ENCODE measurements around the gene ETS1.
A peak's percentile ranks its signal among the peaks of the same experiment; 100 is the strongest.

The ETS1 gene

DNA sequence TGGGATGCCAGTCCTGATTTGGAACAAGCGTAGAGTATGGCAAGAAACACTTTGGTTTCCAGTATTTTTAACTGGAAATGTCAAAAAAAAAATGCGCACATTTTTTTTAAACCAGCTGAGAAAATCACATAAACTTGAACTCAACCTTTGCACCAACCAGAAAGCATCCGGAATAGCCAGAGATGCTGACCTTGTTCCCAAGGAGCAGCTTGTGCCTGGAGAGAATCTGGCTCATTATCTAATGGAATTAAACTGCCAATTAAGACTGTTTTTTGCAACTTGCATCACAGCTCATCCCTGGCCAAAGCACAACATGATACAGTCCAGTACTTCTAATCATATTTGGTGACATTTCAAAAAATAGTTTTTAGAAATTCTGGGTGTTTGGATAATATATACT lies 8.4 kb upstream of the ETS1 start:
- H3K9me3 ChIP-seq = no peaks in the 10 kb centered on the region
- H3K9ac ChIP-seq = no peak overlapping the region
- no peak overlapping the region for H3K4me3 ChIP-seq
- H3K36me3 ChIP-seq = no peaks in the 10 kb centered on the region
- H3K4me2 ChIP-seq = peak overlapping the region; percentile 41
- no peaks in the 10 kb centered on the region for H3K27me3 ChIP-seq
- H3K27ac ChIP-seq = no peak overlapping the region
- H4K20me1 ChIP-seq = no peaks in the 10 kb centered on the region
- no peak for TF ChIP-seq Cebpa-rat (IDR thresholded peaks at IDR 0.05)
- H3K4me1 ChIP-seq = peaks cover 24% of the 10 kb centered on the region

DNA sequence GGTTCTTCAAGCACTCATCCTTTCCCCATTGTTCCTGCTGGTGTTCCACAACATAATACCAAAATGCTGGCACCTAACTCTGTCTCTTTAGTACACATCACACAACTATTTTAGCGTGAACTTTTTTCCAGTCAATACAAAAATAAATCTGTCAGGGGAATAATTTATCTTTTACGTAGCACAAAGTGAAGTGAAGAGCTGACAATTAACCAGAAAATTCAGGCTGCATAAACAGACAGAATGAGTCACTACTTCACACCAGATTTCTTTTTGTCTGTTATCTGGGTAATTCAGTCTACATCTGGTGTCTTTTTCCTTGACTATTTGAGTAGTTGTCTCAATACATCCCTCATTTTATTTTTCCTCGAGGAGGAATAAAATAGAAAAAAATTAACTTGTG lies 7.9 kb upstream of the ETS1 start:
- H3K27me3 ChIP-seq = no peaks in the 10 kb centered on the region
- no peaks in the 10 kb centered on the region for H3K9me3 ChIP-seq

DNA sequence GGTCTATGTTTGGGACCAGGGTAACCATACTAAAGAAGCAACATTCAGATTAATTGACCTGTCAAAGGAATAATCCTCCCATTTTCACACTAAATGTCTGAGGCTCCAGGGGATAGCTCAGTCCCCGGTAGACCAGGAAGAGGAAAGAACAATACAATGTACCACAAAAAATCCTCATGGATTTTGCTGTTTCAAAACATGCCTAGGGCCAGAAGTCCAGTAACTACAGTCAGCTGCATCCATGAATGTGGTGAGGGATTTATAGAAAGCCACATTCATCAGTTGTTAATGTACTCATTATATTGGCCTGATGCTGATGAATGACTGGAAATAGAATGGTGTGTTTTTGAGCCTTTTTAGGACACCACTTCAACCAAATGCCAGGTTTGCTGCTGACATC lies 6.9 kb upstream of the ETS1 start:
- Histone ChIP-seq H3K9ac (no peak overlapping the region), H3K27ac (no peak overlapping the region), H3K36me3 (no peaks in the 10 kb centered on the region), H3K4me2 (no peak overlapping the region), H3K4me1 (peaks cover 24% of the 10 kb centered on the region), H4K20me1 (no peaks in the 10 kb centered on the region), H3K9me3 (no peaks in the 10 kb centered on the region), H3K27me3 (no peaks in the 10 kb centered on the region), H3K4me3 (no peak overlapping the region)
- no peak for TF ChIP-seq Cebpa-rat (IDR thresholded peaks at IDR 0.05)

More for the DNA sequence above, 7.9 kb upstream of the ETS1 start:
- Histone ChIP-seq H3K9ac (no peak overlapping the region), H3K4me3 (no peak overlapping the region), H3K4me2 (no peak overlapping the region), H3K27ac (no peak overlapping the region), H4K20me1 (no peaks in the 10 kb centered on the region), H3K36me3 (no peaks in the 10 kb centered on the region), H3K4me1 (peaks cover 24% of the 10 kb centered on the region)
- no peak for TF ChIP-seq Cebpa-rat (IDR thresholded peaks at IDR 0.05)

DNA sequence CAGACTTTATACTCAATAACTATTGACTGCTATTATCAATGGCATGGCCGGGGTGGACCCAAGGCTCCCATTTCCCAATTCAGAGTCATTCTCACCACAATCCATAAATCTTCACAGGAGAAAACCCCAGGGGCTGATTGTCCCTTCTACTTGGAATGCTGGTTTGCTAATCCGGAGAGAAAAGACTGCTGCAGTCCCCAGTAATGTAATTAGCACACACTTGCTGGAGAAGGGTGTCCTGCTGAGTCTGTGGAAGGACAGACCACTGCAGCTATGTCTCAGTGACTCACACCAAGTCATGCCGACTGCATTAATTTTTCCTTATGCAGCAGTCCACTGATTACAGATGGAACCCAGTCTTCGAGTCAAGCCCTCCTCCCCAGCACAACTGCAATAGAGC lies 5.9 kb upstream of the ETS1 start:
- H3K4me2 ChIP-seq = peak overlapping the region; percentile 17; the same call in 1 of the 2 replicates
- peaks cover 24% of the 10 kb centered on the region for H3K4me1 ChIP-seq
- H3K4me3 ChIP-seq = no peak overlapping the region
- H3K9ac ChIP-seq = no peak overlapping the region
- no peaks in the 10 kb centered on the region for H4K20me1 ChIP-seq
- TF ChIP-seq Cebpa-rat (IDR thresholded peaks at IDR 0.05) = no peak
- H3K27ac ChIP-seq = no peak overlapping the region
- no peaks in the 10 kb centered on the region for H3K9me3 ChIP-seq
- H3K36me3 ChIP-seq = no peaks in the 10 kb centered on the region
- H3K27me3 ChIP-seq = no peaks in the 10 kb centered on the region

DNA sequence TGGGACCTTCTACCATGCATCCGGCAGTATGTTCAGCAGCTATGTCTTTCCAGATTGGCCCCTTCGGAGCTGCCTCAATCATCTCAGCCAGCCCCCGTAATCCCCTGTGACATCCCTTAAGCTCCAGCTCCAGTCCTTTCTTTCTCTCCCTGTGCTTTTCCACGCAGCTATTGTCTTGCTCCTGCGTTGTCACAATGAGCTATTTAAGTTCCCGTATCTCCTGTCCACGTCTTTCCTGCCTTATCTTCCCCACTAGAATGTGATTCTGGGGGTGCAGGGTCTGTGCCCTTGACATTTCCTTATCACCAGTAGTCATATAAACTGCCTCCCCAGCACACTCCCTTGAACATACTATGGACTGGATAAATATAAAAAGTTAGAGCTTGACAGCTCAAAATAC lies 5.1 kb upstream of the ETS1 start:
- H3K4me1 ChIP-seq = peaks cover 25% of the 10 kb centered on the region
- no peaks in the 10 kb centered on the region for H3K27me3 ChIP-seq
- no peak overlapping the region for H3K9ac ChIP-seq
- H3K36me3 ChIP-seq = no peaks in the 10 kb centered on the region
- H3K4me2 ChIP-seq = no peak overlapping the region
- H3K9me3 ChIP-seq = no peaks in the 10 kb centered on the region
- TF ChIP-seq Cebpa-rat (IDR thresholded peaks at IDR 0.05) = no peak
- no peak overlapping the region for H3K27ac ChIP-seq
- H4K20me1 ChIP-seq = no peaks in the 10 kb centered on the region
- H3K4me3 ChIP-seq = no peak overlapping the region

DNA sequence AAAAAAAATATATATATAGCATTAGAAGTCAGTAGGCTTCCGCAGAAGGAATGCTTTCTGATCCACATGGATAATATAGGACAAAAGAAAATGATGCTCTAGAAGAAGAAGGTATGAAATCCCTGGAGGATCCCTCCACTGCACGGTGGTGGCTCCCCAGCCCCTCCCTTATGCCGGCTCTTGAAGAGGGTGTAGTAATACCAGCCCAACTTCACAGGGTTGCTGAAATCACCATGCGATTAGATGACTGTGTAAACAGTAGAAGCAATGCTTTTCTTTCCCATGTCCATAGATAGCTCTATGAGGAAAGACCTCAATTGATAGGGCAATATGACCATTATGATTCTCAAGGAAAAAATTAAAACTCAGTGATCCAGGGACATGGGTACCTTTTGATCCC lies 3.2 kb upstream of the ETS1 start:
- Histone ChIP-seq H3K36me3 (no peaks in the 10 kb centered on the region), H4K20me1 (no peaks in the 10 kb centered on the region), H3K27me3 (no peaks in the 10 kb centered on the region), H3K4me1 (peaks cover 36% of the 10 kb centered on the region), H3K27ac (no peak overlapping the region), H3K9ac (no peak overlapping the region), H3K4me2 (no peak overlapping the region), H3K9me3 (no peaks in the 10 kb centered on the region), H3K4me3 (no peak overlapping the region)
- TF ChIP-seq Cebpa-rat (IDR thresholded peaks at IDR 0.05) = no peak

DNA sequence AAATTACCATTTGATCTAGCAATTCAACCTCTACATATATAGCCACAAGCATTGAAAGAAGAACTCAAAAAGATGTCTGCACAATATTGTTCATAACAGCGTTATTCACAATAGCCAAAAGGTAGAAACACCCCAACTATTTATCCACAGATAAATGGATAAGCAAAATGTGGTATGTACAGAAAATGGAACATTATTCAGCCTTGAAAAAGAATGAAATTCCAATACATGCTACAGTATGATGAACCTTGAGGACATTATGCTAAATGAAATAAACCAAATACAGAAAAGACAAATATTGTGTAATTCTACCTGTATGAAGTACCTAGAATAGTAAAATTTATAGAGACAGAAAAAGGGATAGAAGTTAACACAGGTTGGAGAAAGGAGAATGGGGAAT lies 2.6 kb upstream of the ETS1 start:
- no peak overlapping the region for H3K9ac ChIP-seq
- no peak overlapping the region for H3K4me3 ChIP-seq
- H3K9me3 ChIP-seq = no peaks in the 10 kb centered on the region
- H3K4me2 ChIP-seq = no peak overlapping the region
- no peak for TF ChIP-seq Cebpa-rat (IDR thresholded peaks at IDR 0.05)
- no peaks in the 10 kb centered on the region for H4K20me1 ChIP-seq
- peaks cover 36% of the 10 kb centered on the region for H3K4me1 ChIP-seq
- H3K27ac ChIP-seq = no peak overlapping the region
- no peaks in the 10 kb centered on the region for H3K27me3 ChIP-seq
- no peaks in the 10 kb centered on the region for H3K36me3 ChIP-seq

DNA sequence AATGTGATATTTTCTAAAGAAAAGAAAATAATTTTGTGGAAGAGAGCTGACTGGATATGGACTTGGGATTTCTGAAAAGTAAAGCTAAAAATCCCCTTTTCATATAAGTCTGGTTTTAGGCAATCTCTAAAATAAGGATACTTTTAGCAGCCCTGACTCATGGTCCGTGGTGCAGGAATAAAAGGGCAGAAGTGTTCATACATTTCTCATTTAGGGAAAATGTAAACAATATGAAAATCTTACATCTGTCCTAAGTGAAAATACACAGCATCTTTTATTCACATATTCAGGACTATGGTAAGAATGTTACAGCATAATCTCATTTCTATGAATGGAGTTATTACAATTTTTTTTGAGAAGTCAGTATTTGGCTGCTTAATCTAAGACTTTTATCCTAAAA lies 735 bp upstream of the ETS1 start:
- Histone ChIP-seq H3K27ac (no peak overlapping the region), H4K20me1 (no peaks in the 10 kb centered on the region), H3K27me3 (no peaks in the 10 kb centered on the region), H3K9ac (no peak overlapping the region), H3K4me3 (no peak overlapping the region), H3K4me1 (peaks cover 26% of the 10 kb centered on the region), H3K36me3 (no peaks in the 10 kb centered on the region), H3K4me2 (no peak overlapping the region), H3K9me3 (no peaks in the 10 kb centered on the region)
- no peak for TF ChIP-seq Cebpa-rat (IDR thresholded peaks at IDR 0.05)

DNA sequence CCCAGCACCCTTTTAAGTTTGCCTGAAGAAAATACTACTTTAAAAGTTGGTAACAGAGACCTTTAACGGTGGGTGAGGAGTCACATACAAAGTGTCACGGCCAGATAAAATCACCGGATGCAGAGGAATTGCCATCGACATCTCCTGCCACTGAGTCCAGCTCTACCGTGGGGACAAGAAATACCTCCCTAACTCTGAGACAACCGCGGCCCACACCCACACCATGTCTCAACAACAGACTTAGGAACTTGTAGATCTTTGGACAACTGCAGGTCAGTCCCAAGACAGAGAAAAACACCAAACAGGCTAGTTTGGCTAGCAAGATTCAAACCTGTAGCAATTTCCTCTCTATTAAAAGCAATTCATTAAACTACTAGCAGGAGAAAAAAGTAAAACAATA lies 669 bp downstream of the ETS1 start:
- H3K27ac ChIP-seq = no peak overlapping the region
- H3K36me3 ChIP-seq = no peaks in the 10 kb centered on the region
- no peaks in the 10 kb centered on the region for H3K9me3 ChIP-seq
- H4K20me1 ChIP-seq = no peaks in the 10 kb centered on the region
- H3K9ac ChIP-seq = no peak overlapping the region
- H3K4me3 ChIP-seq = no peak overlapping the region
- peak overlapping the region; percentile 67 for H3K4me2 ChIP-seq
- no peak for TF ChIP-seq Cebpa-rat (IDR thresholded peaks at IDR 0.05)
- peaks cover 26% of the 10 kb centered on the region for H3K4me1 ChIP-seq
- no peaks in the 10 kb centered on the region for H3K27me3 ChIP-seq

DNA sequence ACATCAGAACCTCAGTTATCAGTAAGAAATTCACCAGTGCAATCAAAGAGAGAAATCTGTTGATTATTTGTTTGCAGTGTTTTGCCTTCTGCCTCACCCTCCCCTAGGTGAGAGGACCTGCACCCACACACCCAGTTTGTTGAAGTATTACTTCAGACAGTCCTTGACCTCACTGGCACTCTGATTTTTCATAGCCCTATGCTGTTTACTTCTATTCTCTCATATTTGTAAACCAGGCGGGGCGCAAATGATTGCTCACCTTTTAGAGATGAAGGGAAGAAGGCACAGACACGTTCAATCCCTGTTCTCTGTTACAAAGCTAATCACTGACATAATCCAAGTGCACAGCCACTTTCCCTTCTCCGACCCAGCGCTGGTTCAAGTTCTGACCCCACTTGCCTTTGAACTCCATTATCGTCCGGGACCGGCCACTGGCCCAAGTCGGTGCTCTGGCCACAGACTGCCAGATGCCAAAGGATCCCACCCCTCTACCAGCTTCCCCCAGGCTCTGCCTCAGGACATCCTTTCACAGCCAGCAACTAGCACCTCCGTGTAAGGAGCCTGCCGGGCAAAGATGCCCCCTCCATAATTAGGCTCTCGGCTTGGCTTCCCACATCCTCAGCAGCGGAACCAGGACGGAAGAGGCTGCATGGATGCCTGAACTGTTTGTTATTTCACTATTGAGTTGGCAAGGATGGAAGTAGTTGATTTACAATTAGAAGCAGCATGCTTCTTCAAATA lies 1.7 kb downstream of the ETS1 start:
- H3K36me3 ChIP-seq = no peaks in the 10 kb centered on the region
- H3K9me3 ChIP-seq = no peaks in the 10 kb centered on the region
- no peaks in the 10 kb centered on the region for H3K27me3 ChIP-seq
- H3K4me1 ChIP-seq = peaks cover 31% of the 10 kb centered on the region
- H3K9ac ChIP-seq = no peak overlapping the region
- H4K20me1 ChIP-seq = no peaks in the 10 kb centered on the region
- peak overlapping the region; percentile 67 for H3K4me2 ChIP-seq
- TF ChIP-seq Cebpa-rat (IDR thresholded peaks at IDR 0.05) = no peak
- peak overlapping the region; percentile 20; the same call in 1 of the 2 replicates for H3K27ac ChIP-seq
- no peak overlapping the region for H3K4me3 ChIP-seq

DNA sequence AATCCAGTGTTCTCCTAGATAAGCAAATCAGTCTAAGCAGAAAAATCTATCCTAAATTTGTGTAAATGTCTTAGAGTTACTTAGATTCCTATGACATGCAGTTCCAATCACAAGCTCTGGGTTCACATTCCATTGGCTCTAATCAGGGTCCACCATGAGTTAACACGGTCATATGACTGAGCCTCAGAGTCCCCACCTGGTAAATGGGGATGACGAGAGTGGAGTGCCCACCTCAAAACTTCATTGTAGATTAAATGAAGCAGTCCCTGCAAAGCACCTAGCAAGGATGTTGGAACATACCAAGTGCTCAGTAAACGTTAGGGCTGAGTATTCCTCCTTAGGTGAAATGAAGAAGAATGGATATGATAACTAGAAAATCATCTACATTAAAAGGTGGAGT lies 3.1 kb downstream of the ETS1 start:
- Histone ChIP-seq H3K9me3 (no peaks in the 10 kb centered on the region), H3K27ac (no peak overlapping the region), H3K4me2 (no peak overlapping the region), H4K20me1 (no peaks in the 10 kb centered on the region), H3K4me1 (peaks cover 45% of the 10 kb centered on the region), H3K36me3 (no peaks in the 10 kb centered on the region), H3K9ac (no peak overlapping the region), H3K27me3 (no peaks in the 10 kb centered on the region), H3K4me3 (no peak overlapping the region)
- TF ChIP-seq Cebpa-rat (IDR thresholded peaks at IDR 0.05) = no peak

All from BLaER1 (cell line).